ENCODE measurements around the gene SFXN5.

The SFXN5 gene

DNA sequence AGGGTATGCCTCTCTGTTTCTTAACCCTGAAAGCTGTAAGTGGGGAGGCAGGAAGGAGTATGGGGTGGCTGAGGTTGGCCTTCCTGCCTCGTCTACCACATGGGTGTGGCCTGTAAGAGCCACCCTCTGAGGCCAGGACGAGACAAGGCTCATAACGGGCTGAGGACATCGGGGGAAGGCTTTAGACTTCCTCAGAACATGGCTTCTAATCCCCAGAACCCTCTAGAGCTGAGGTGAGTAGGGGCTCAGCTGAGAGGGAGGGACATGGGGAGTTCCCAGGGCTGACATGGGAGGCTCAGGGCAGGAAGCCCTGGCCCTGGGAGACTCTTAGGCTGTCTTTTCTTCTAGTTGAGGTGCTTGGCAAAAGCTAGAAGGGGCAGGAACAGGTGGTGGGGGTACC lies 117.5 kb downstream of the SFXN5 start:
- Histone ChIP-seq H4K20me1 (ENCODE audit: insufficient read depth, low read length) (no peaks in the 10 kb centered on the region), H3K4me2 (ENCODE audit: low read length) (no peak overlapping the region), H3K9me2 (ENCODE audit: low read depth, low read length) (no peaks in the 10 kb centered on the region), H3K9ac (ENCODE audit: low read length) (no peak overlapping the region), H3K79me2 (ENCODE audit: insufficient read depth, low read length) (no peaks in the 10 kb centered on the region), H2AFZ (ENCODE audit: low read length) (no peak overlapping the region), H3K4me1 (ENCODE audit: insufficient read depth, low read length, severe bottlenecking) (peaks cover 12% of the 10 kb centered on the region), H3K9me3 (ENCODE audit: low read length) (no peaks in the 10 kb centered on the region), H3F3A (ENCODE audit: insufficient read depth, low read length) (no peaks in the 10 kb centered on the region), H3K4me3 (ENCODE audit: low read depth, low read length, poor library complexity, severe bottlenecking) (no peak overlapping the region), H3K36me3 (ENCODE audit: insufficient read depth, low read length) (no peaks in the 10 kb centered on the region), H3K27ac (ENCODE audit: low read depth, low read length, poor library complexity, severe bottlenecking) (no peak overlapping the region), H3K27me3 (ENCODE audit: insufficient read depth, low read length) (no peaks in the 10 kb centered on the region)
- TF ChIP-seq, protein P1, sequence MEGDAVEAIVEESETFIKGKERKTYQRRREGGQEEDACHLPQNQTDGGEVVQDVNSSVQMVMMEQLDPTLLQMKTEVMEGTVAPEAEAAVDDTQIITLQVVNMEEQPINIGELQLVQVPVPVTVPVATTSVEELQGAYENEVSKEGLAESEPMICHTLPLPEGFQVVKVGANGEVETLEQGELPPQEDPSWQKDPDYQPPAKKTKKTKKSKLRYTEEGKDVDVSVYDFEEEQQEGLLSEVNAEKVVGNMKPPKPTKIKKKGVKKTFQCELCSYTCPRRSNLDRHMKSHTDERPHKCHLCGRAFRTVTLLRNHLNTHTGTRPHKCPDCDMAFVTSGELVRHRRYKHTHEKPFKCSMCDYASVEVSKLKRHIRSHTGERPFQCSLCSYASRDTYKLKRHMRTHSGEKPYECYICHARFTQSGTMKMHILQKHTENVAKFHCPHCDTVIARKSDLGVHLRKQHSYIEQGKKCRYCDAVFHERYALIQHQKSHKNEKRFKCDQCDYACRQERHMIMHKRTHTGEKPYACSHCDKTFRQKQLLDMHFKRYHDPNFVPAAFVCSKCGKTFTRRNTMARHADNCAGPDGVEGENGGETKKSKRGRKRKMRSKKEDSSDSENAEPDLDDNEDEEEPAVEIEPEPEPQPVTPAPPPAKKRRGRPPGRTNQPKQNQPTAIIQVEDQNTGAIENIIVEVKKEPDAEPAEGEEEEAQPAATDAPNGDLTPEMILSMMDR (IDR thresholded peaks at IDR 0.05; ENCODE audit: low read length): no peak
- TF ChIP-seq EZH2 (IDR thresholded peaks at IDR 0.05; ENCODE audit: borderline replicate concordance, low read length): no peak

DNA sequence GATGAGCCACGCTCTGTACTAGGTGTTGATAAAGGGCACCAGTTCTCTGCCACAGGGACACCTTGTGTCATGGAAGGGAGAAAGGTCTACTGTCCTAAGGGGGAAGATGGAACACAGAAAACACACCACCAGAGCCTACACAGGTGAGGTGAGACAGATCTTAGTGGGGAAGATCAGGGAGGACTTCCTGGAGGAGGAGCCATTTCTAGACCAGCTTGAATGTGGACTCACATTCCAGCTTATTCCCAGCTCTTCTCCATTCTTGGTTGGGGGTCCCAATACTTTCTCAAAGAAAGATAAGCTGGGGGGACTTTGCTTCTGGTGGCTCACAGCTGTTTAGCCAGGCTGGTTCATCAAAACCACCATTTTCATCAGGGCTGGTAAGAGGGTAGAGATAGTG lies 118.0 kb downstream of the SFXN5 start:
- TF ChIP-seq, protein P1 (IDR thresholded peaks at IDR 0.05; ENCODE audit: low read length): no peak
- no peak for TF ChIP-seq EZH2 (IDR thresholded peaks at IDR 0.05; ENCODE audit: borderline replicate concordance, low read length)
- no peaks in the 10 kb centered on the region for H4K20me1 ChIP-seq (ENCODE audit: insufficient read depth, low read length)
- H3K9me3 ChIP-seq (ENCODE audit: low read length): no peaks in the 10 kb centered on the region
- no peaks in the 10 kb centered on the region for H3K36me3 ChIP-seq (ENCODE audit: insufficient read depth, low read length)
- peaks cover 12% of the 10 kb centered on the region for H3K4me1 ChIP-seq (ENCODE audit: insufficient read depth, low read length, severe bottlenecking)
- H3K9ac ChIP-seq (ENCODE audit: low read length): no peak overlapping the region
- H3K79me2 ChIP-seq (ENCODE audit: insufficient read depth, low read length): no peaks in the 10 kb centered on the region
- no peak overlapping the region for H3K4me2 ChIP-seq (ENCODE audit: low read length)
- no peaks in the 10 kb centered on the region for H3K9me2 ChIP-seq (ENCODE audit: low read depth, low read length)
- H3K27ac ChIP-seq (ENCODE audit: low read depth, low read length, poor library complexity, severe bottlenecking): no peak overlapping the region
- H3K4me3 ChIP-seq (ENCODE audit: low read depth, low read length, poor library complexity, severe bottlenecking): no peak overlapping the region
- no peak overlapping the region for H2AFZ ChIP-seq (ENCODE audit: low read length)
- H3F3A ChIP-seq (ENCODE audit: insufficient read depth, low read length): no peaks in the 10 kb centered on the region
- no peaks in the 10 kb centered on the region for H3K27me3 ChIP-seq (ENCODE audit: insufficient read depth, low read length)

DNA sequence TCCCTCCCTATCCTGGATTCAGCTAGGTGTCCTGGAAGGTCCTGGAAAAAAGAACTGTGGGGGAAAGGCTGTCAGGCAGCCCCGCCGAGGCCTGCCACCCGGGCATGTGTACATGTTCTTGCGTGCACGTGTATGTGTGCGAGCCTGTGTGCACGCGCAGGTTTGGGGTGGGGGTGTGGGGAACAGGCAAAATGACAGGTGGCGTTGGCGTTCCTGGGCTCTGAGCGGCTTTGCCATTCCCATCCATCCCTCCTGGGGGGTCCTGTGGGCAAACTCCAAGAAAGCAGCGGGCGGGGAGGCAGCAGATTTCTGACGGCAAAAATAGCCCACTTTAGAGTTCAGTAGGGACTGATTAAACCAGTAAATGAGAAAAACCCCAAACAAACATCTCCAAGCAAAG lies 118.6 kb downstream of the SFXN5 start:
- Histone ChIP-seq H3K9me2 (ENCODE audit: low read depth, low read length) (no peaks in the 10 kb centered on the region), H3K79me2 (ENCODE audit: insufficient read depth, low read length) (no peaks in the 10 kb centered on the region), H4K20me1 (ENCODE audit: insufficient read depth, low read length) (no peaks in the 10 kb centered on the region), H3K9me3 (ENCODE audit: low read length) (no peaks in the 10 kb centered on the region), H3F3A (ENCODE audit: insufficient read depth, low read length) (no peaks in the 10 kb centered on the region), H3K9ac (ENCODE audit: low read length) (no peak overlapping the region), H3K36me3 (ENCODE audit: insufficient read depth, low read length) (no peaks in the 10 kb centered on the region), H2AFZ (ENCODE audit: low read length) (no peak overlapping the region), H3K4me2 (ENCODE audit: low read length) (no peak overlapping the region), H3K27ac (ENCODE audit: low read depth, low read length, poor library complexity, severe bottlenecking) (no peak overlapping the region), H3K4me3 (ENCODE audit: low read depth, low read length, poor library complexity, severe bottlenecking) (no peak overlapping the region), H3K27me3 (ENCODE audit: insufficient read depth, low read length) (no peaks in the 10 kb centered on the region), H3K4me1 (ENCODE audit: insufficient read depth, low read length, severe bottlenecking) (peaks cover 12% of the 10 kb centered on the region)
- TF ChIP-seq EZH2 (IDR thresholded peaks at IDR 0.05; ENCODE audit: borderline replicate concordance, low read length): no peak
- TF ChIP-seq, protein P1 (IDR thresholded peaks at IDR 0.05; ENCODE audit: low read length): no peak
